GM19023 (cell line): Measurements from ENCODE around the gene SRGAP2B.
"Not testable (repeated sequence)": the region's sequence is repeated elsewhere in the genome, so short reads cannot be mapped to it uniquely, and the experiment has no call there.

Experiments used
- ATAC-seq: cut with Tn5 transposase; IDR thresholded peaks from one replicate; pipeline ENCODE4 v1.9.1; 2021; ENCODE audit warnings: mild to moderate bottlenecking, moderate library complexity; ENCODE audit not compliant: unreplicated experiment

The SRGAP2B gene

DNA sequence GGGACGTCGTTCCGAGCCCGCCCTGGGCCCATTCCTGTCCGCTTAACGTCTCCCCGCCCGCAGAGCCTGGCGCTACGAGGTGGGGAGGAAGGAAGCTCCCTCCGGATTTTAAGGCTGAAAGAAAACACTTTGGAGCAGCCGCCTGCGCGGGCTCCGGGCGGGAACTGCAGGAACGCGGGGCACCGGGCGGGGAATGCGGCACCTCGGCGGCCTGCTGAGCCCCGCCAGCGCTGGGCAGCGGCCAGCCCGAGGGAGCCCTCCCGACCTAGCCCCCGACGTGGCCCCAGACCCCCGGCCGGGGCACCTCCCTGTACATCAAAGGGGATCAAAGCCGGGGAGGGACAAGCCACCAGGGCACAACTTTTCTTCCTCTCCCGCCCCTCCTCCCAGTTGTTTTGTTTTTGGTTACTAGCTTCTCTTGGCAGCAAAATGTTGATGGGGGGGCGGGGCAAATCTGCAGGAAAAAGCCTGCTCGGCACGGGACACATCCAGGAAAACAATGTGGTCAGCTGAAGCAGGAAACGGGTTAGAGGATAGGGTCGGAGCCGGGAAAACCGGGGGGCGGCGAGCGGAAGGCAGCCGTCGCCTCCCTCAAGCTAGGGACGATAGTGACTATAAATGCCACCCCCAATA is 1.5 kb downstream of the SRGAP2B start:
- ATAC-seq: not testable (repeated sequence)

DNA sequence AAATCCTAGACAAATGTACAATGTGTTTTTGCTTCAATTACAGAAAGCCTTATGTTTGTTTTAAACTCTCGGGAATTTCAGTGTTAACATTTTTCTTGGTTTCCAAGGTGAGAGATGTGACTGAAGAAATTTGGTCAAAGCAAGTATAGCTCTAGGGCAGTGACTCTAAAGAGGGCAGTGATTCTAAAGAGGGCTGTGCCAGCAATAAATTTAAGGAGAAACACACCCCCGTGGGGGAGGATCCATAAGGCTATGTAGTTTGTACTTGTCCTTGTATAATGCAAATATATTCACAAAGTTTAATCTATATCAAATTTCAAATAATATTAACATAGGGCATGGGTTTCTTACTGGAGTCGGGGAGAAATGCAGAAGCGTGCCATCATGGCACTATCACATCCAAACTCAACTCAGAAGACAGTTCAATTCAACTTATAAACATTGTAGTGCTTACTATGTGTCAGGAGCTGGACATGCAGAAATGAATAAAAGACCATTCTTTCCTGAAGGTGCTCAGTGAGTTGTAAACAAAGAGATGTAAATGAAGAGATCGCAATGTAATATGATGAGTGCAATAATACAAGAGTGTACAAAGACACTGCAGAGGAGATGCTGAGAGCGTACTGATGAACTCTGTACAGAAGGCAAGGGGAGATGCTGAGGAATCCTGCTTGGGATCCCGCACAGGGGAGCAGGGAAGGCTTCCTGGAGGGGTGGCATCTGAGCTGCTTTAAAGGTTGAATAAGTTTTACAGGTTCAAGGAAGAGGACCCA is 12.5 kb downstream of the SRGAP2B start:
- not testable (repeated sequence) for ATAC-seq

DNA sequence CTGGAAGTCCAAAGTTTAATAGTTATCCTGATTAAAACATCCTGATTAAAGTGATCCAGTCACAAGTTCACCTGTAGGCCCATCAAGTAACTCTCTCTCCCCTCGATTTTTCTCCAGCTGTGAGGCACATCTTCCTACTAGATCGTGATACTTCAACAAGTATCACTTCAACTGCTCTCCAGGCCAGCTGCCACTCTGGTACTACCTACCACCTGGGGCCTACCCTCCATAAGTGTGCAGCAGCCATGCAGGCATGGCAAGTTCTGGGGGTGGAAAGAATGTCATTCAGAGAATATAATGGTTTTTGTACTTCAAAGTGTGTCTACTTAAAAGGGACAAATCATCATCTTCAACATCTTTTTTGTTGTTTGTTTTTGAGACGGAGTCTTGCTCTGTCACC is 14.9 kb downstream of the SRGAP2B start:
- ATAC-seq: not testable (repeated sequence)

DNA sequence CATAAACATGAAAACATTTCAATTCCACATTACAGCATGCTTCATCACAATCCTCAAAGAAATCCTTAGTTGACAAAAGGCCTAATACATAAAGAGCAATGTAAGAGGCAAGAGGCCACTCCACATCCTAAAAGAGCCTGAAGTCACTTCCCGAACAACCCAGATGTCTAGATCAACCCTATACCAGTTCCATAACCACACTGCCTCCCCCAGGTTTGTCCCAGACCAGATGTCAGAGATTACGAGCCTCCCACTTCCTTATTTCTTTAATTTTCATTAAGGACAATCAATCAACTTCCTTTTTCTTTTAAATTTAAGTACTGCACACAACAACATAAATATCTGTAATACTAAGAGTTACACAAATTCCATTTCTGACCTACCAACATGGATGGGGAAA is 15.4 kb downstream of the SRGAP2B start:
- not testable (repeated sequence) for ATAC-seq

DNA sequence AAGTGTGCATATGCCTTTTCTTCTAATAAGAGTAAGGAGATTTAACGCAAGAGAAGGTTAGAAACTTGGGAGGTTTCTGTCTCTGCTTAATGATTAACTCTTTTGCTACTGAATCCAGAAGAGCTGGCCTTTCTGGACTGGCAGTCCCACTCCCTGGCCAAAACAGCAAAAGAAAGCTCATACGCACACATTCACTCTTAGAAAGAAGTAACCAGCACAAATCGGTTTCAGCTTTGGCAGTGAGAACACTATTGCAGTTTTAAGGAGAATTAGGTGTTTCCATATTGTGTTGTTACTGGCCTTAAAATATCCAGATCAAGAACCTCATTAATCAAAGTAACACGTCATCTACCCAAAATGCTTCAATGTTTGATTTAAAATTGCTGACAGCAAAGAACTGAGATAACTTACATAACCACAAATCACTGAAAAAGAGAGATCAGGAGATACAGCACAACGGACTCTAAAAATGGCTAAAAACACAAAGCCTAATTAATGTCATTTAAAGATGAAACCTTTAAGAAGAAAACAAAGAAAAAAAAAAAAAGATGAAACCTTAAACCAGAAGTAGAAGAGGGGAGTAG is 16.2 kb downstream of the SRGAP2B start:
- not testable (repeated sequence) for ATAC-seq

DNA sequence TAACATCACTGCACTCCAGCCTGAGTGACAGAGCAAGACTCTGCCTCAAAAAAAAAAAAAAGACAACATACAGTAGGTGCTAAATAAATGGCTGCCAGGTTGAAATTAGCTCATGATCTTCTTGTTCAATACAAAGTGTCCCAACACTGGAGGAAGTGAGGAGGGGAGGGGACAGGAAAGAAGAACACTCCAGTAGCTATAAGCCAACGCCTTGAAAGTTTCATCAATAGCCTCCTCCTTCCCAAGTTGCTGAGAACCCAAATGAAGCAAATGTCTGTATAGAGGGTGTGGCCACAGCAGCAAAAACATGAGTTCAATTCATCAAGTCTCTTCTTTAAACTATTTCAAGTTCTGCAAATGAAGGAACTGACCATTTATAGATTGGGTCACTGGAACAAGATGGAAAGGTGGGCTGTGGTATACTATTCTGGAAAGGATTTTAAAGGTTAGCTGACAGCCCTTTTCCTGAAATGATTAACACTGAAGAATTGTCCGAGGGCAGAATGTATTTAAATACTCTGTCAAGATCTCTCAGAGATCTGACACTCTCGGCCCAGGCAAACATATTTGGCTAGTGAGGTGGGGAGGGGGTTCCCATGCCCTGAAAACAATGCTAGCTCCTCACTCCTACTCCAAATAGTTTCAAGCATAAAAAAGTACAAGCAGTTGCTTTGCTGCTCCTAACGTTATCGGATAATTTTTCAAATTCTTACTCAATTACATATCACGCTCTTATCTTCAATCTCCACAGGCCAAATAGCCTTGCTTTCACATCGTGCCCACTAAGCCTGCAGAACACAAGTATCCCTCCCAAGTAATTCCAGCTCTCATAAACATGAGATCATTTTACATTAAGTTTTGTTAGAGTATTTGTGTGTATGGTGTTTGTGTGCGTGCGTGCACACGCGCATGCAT is 17.0 kb downstream of the SRGAP2B start:
- ATAC-seq: not testable (repeated sequence)

DNA sequence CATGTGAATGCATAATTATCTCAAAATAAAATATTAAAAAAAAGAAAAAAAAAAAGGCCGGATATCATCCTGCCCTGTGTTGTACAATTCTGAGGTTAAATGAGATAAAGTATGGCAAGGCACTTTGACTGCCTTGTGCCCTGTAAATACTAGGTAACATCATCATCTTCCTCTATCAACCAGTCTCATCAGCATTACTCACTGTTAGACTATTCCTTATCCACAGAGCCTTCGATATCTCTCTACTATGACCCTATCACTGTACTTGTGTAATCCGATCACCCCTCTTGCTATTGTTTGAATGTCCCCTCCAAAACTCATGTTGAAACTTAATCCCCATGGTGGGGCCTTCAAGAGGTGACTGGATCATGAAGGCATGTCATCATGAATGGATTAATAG is 18.3 kb downstream of the SRGAP2B start:
- not testable (repeated sequence) for ATAC-seq

DNA sequence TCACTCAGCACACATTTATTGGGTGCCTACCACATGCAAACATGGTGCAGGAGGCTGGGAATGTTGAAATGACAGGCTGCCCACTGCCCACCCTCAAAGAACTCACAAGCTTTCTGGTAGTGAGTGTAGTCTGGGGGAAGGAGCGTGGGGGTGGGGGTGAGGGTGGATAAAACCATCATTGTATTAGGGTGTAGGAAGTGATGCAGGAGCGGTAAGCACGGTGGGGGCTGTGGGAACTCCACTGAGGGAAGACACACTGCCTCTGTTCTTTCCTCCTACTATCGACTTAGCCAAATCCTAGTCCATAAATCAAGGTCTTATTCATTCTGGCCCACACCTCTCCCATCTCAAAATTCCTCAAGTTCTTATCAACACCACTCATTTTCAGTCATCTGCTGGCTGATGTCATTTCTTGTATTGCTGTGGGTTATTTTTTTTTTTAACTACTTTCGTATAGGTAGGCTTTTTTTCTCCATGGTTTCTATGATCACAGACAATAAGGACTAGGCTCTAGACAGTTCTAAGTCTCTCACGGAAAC is 21.0 kb downstream of the SRGAP2B start:
- not testable (repeated sequence) for ATAC-seq

DNA sequence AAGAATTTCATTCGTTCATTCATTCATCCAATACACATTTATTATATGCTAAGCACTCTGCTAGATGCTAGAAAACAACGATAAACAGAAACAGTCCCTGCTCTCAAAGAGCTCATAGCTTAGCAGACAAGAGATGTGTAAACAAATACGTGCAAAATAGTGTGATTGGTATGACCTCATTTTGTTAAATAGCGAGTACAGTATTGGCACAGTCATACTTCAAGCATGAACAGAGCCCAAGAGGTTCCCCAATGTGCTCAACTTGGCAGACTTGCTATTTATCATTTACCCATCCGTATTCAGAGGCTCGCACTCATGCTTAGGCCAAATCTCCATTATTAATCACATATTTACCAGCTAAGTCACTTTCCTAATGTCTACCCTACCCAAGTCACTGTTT is 23.6 kb downstream of the SRGAP2B start:
- ATAC-seq: not testable (repeated sequence)

DNA sequence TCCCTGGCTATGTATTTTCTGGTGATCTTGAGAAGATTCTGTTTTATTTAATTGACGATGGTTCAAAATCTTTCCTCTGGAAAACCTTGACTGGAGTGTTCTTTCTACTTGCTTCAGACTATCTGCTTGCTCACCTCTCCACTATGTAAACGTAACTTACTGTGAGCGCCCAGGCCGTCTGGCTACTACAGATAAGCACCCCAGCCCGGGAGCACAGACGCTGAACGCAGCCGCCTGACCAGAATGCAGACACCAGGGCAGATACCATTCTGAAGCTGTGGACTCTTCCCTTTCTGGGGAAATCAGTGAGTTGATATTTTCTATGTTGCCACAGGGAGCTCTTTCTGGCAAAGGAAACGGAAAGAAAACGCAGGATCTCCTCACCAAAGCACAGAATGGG is 28.6 kb downstream of the SRGAP2B start:
- ATAC-seq: not testable (repeated sequence)

DNA sequence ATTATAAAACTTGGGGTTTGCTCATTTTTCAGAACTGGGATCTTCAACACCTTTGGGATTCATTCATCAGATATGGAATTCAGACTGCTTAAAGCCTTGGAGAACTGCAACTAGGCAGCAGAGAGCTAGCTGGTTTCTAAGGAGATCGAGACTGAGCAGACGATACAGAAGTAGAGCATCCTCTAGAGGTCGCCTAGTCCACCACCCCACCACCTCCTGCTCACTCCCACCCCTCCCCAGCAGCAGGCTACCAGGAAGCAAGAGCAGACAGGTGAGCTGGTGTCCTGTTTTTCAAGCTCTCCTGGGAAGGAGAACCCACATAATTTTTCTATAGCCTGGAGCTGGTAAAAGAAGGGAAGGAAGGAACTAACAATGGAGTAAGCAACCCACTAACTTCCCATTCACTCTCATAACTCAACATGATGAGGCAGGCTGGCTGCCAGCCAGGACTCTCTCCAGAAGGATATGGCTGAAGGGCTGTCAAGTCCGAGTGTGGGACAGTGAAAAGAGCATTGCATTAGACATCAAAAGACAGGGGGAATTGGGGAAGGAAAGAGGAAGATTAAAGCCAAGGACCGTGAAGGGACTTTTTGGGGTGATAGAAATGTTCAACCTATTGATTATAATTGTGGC is 29.8 kb downstream of the SRGAP2B start:
- ATAC-seq: not testable (repeated sequence)

DNA sequence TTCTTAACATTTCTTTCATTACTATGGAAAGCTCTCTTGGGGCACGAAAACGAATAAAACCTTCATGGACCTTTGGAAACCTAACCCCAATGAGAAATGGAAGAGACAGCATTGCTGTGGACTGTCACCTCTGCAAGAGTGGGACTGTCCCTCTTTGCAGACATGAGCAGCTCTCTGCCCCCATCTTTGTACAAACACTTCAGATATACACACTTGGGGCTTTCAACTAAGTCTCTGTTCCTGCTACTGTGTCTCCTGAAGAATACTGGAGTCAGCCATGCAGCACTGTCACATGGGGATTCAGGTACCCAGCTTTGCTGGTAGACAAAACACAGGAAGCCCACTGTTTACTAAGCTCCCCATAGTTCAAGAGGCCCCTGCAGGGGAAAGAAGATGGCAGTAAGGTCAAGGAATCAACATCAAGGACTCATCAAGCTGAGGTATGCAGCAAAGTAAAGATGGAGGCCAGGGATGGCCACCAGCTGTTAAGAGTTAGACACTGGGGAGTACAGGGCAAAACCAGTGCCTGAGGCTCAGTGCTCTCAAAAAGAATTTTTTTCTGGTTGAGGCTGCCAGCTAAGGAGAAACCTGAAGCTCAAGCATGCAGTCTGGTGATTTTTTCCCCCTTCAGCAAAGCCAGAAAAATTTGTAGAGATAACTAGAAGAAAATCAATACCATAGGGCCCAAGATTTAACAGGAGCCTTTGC is 31.0 kb downstream of the SRGAP2B start:
- not testable (repeated sequence) for ATAC-seq

DNA sequence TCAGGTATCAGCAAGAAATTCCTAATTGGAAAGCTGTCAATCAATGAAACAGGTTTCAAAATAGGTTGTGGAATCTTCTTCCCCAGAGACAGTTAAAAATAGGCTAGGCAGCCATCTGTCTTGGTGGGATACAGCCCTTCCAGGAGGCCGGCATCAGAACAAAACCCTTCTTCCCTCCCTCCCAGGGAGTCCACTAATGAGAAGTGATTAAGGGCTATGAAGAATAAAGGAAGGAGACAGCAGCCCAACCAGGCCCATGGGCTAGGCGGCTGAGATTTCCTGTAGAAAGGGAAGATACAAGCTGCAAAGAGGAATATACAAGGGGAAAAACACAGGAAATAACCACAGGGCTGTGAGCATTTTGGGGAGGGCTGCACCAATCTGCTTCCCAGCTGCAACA is 31.8 kb downstream of the SRGAP2B start:
- not testable (repeated sequence) for ATAC-seq

DNA sequence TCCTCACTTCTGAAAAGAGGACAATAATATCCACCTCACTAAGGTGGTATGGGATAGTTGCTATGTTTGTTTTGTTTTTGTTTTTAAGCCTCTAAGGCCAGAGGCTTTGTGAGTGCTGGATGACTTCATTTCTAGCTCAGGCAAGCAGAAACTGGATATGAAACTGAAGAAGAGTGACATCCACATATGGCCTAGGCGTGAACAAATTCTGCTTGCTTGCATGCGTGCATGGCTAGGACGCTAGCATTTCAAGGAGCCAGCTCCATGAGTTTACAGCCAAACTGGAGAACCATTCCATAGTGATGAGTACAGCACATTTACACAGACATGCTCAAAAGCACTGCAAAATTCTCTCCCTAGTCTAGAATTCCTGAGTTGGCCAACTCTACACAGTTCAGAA is 36.9 kb downstream of the SRGAP2B start:
- not testable (repeated sequence) for ATAC-seq

DNA sequence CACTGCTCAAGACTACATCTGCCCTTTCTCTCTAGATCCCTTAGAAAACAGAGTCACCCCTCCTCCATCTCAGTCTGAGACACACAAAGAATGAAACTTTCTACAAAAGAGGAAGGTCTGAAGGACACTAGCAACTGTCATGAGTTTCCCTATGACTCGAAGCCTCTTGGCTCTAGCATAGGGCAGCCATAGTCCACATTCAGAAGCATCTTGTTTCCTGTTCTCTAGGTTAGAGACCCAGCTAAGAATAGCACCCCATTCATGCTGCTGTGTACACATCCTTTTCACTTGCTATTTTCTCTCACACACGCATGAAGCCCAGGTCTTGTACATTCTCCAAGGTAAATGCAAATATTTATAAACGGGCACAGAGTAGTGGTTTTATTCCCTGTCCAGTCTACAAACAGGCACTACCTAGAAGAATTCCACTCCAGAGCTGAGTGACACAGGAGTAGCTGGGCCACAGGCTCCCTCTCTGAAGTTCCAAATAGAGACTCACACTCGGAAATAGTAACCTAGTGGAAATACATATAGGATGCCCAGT is 39.8 kb downstream of the SRGAP2B start:
- ATAC-seq: peak; percentile 99

DNA sequence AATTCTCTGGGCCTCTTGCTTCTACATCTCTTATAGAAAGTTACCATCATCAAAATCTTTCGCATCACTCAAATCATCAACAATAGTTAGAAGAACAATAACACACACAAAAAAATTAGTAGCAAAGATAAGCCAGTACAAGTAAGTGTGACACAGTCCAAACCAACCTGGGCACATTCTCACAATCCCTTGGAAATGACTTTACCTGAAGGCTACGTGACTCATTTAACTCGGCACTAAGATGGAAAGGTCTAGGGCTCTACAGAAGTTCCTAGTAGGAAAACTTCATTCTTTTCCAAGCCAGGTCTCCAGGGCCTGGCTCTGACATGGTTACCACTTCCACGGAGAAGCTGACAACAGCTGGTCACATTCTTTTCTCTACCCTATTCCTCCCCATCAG is 41.7 kb downstream of the SRGAP2B start:
- not testable (repeated sequence) for ATAC-seq

DNA sequence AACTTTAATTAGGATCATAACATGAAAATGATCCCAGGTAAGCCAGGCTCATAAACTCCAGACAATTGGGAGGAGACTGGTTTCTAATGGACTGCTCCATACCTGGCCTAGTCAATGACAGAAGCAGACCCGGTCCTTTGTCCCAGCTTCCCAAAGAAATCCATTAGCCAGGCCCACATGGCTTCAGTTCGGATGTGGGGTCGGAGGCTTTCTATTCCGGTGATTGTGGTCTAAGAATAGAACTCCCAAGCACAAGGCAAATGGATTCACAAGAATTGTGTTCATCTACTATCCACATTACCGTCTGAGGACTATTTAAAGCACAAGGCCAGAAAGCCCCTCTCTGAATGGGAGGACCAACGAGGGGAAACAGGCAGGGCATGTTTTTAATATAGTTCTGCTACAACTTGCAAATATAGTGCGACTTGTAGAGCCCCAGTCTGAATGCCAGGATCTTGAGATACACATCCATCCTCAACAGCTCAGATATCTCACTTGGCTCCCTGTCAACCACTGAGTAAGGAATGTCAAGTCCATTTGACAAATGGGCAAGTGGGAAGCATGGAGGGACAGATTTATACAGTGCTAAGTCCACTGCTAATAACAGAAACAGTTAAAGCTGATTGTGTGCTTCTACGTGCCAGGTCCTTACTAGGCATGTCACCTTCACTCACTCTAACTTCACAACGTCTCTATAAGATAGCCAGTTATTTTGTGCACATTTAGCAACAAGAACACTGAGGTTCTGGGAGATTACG is 42.9 kb downstream of the SRGAP2B start:
- ATAC-seq: not testable (repeated sequence)

DNA sequence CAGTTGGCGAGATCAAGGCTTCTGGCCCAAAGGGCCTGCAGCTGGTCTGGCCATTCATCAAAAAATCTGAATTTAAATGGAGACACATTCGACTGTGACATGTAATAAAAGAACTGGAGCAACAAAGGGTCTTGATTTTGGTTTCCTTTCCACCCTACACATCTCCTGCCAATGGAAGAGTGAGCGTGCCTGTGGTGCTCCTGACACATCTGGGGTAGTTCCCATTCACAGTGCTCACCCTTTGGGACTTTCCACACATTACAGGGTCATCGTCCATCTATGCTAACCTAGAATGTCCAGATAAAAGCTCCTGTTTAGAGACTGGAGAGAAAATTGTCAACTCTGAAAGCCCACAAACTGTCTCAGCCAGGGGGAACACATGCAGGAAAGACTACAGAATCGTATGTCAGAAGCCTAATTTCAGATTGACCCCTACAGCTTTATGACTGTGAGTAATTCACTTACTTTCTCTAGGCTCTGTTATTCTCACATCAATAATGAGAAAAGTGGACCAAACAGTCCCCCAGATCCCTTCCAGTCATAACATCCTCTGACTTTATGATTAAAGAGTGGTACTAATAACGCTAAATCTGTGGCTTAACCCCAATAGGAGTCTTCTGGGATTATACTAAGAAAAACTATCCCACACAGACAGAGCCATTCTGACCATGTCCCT is 46.8 kb downstream of the SRGAP2B start:
- ATAC-seq: not testable (repeated sequence)
